ENCODE results near the gene GRID1. TPM values are rescaled to one million over a fixed set of nuclear protein-coding genes. Genes with fewer than 3 reads are reported as not detected.

Gene GRID1
- total RNA-seq, 4 donors from 2014 or later, result 0.35 to 10.7 (median 1.3) TPM

- Histone ChIP-seq H3K4me1 (no peaks in the 10 kb centered on the region), H3K4me3 (no peak overlapping the region), H3K9me3 (no peaks in the 10 kb centered on the region), H3K27me3 (no peaks in the 10 kb centered on the region), H3K36me3 (no peaks in the 10 kb centered on the region), H3K27ac (no peak overlapping the region)
- TF ChIP-seq POLR2A (IDR thresholded peaks at IDR 0.05) (no peak), CTCF (IDR thresholded peaks at IDR 0.05) (no peak)
- DNase-seq, result no peak
Observed at GRCh38 chr10:86209726-86210125, 156.9 kb downstream of the GRID1 start.

- H3K9me3 ChIP-seq, result no peaks in the 10 kb centered on the region
- TF ChIP-seq CTCF (IDR thresholded peaks at IDR 0.05) (no peak), POLR2A (IDR thresholded peaks at IDR 0.05) (no peak)
- H3K27me3 ChIP-seq, result no peaks in the 10 kb centered on the region
- no peaks in the 10 kb centered on the region for H3K36me3 ChIP-seq
- peak in 1 of 3 donors; percentile 23 for DNase-seq
- H3K4me1 ChIP-seq, result no peaks in the 10 kb centered on the region
- no peak overlapping the region for H3K4me3 ChIP-seq
- no peak overlapping the region for H3K27ac ChIP-seq
Observed at GRCh38 chr10:86207226-86207625, 159.4 kb downstream of the GRID1 start.

- DNase-seq, result peak in 1 of 3 donors; percentile 40
- Histone ChIP-seq H3K4me1 (no peaks in the 10 kb centered on the region), H3K9me3 (no peaks in the 10 kb centered on the region), H3K27ac (no peak overlapping the region), H3K27me3 (no peaks in the 10 kb centered on the region), H3K4me3 (no peak overlapping the region), H3K36me3 (no peaks in the 10 kb centered on the region)
- TF ChIP-seq CTCF (IDR thresholded peaks at IDR 0.05) (no peak), POLR2A (IDR thresholded peaks at IDR 0.05) (no peak)
Observed at GRCh38 chr10:86206240-86206579, 160.4 kb downstream of the GRID1 start.

GRCh38 chr10:86205306-86206239, 161.0 kb downstream of the GRID1 start:
- TF ChIP-seq CTCF (IDR thresholded peaks at IDR 0.05), result no peak
- no peak for TF ChIP-seq POLR2A (IDR thresholded peaks at IDR 0.05)
- DNase-seq, result peak in 1 of 3 donors; percentile 26
- Histone ChIP-seq H3K4me3 (no peak overlapping the region), H3K9me3 (no peaks in the 10 kb centered on the region), H3K27me3 (no peaks in the 10 kb centered on the region), H3K27ac (no peak overlapping the region), H3K36me3 (no peaks in the 10 kb centered on the region), H3K4me1 (no peaks in the 10 kb centered on the region)

- TF ChIP-seq POLR2A (IDR thresholded peaks at IDR 0.05) (no peak), CTCF (IDR thresholded peaks at IDR 0.05) (no peak)
- H3K4me3 ChIP-seq, result no peak overlapping the region
- H3K4me1 ChIP-seq, result no peaks in the 10 kb centered on the region
- H3K27ac ChIP-seq, result no peak overlapping the region
- H3K27me3 ChIP-seq, result no peaks in the 10 kb centered on the region
- peak in 1 of 3 donors; percentile 28 for DNase-seq
- no peaks in the 10 kb centered on the region for H3K9me3 ChIP-seq
- no peaks in the 10 kb centered on the region for H3K36me3 ChIP-seq
Observed at GRCh38 chr10:86204421-86205305, 161.9 kb downstream of the GRID1 start.

Data from Peyer's patch (tissue), 4 donors.